Loucy (cell line): Measurements from ENCODE around the gene LRRD1.

ENCODE experiments used
- EZH2phosphoT487 ChIP-seq: fragments of 200-600 bp; IDR thresholded peaks from 2 replicates; pipeline ENCODE4 v1.6.1; 2018; ENCODE audit warnings: antibody characterized with exemption, mild to moderate bottlenecking, moderate library complexity, borderline replicate concordance
- TF ChIP-seq, protein P1 (sequence below): fragments of 200-600 bp; sonication (generic); conservative IDR thresholded peaks from 2 replicates; pipeline ENCODE4 v1.5.1; 2014; ENCODE audit warnings: mild to moderate bottlenecking, antibody characterized with exemption, low read length

DNA sequence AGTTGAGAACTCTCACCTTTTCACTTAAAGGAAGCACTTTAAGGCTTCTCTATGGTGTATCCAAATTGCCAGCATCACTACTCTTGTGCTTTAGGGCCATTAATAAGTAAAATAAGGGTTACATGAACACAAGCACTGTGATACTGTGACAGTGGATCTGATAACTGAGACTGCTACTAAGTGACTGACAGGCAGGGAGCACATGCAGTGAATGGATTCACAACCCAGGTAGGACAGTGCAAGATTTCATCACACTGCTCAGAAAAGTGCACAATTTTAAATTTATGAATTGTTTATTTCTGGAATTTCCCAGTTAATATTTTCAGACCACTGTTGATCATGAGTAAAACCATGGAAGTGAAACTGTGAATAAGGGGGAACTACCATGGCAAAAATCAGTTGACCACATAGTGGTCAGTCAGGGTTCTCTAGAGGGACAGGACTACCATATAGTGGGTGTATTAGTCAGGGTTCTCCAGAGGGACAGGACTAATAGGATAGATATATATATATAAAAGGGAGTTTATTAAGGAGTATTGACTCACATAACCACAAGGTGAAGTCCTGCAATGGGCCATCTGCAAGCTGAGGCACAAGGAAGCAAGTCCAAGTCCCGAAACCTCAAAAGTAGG is 23.7 kb downstream of the LRRD1 start:
- TF ChIP-seq, protein P1, sequence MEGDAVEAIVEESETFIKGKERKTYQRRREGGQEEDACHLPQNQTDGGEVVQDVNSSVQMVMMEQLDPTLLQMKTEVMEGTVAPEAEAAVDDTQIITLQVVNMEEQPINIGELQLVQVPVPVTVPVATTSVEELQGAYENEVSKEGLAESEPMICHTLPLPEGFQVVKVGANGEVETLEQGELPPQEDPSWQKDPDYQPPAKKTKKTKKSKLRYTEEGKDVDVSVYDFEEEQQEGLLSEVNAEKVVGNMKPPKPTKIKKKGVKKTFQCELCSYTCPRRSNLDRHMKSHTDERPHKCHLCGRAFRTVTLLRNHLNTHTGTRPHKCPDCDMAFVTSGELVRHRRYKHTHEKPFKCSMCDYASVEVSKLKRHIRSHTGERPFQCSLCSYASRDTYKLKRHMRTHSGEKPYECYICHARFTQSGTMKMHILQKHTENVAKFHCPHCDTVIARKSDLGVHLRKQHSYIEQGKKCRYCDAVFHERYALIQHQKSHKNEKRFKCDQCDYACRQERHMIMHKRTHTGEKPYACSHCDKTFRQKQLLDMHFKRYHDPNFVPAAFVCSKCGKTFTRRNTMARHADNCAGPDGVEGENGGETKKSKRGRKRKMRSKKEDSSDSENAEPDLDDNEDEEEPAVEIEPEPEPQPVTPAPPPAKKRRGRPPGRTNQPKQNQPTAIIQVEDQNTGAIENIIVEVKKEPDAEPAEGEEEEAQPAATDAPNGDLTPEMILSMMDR: no peak
- TF ChIP-seq EZH2phosphoT487: no peak
